ENCODE results near the gene YTHDF1.

The YTHDF1 gene

DNA sequence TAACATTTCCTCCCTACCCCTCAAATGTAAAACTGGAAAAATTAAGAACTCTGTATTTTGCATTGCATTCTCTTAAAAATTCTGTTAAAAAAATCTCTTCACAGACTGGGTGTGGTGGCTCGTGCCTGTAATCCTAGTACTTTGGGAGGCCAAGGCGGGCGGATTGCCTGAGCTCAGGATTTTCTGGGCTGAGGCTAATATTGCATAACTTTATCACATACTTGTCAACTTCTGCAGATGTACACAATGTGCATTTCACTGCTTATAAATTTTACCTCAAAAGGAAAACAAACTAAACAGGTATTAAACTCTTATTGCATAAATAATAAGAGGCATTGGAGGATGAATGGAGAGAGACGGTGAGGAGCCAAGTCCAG lies 21.1 kb downstream of the YTHDF1 start:
- ATAC-seq = no peak
- TF ChIP-seq ZNF8 (CRISPR knock-in tag; IDR thresholded peaks at IDR 0.05) = no peak
- TF ChIP-seq ZNF70 (CRISPR knock-in tag; IDR thresholded peaks at IDR 0.05) = no peak
- no peak for TF ChIP-seq GLIS3 (CRISPR knock-in tag; IDR thresholded peaks at IDR 0.05)
- TF ChIP-seq ARNTL (CRISPR knock-in tag; IDR thresholded peaks at IDR 0.05; ENCODE audit: borderline replicate concordance, low read depth) = no peak
- TF ChIP-seq ZNF565 (CRISPR knock-in tag; conservative IDR thresholded peaks at IDR 0.05; ENCODE audit: low read depth) = no peak
- TF ChIP-seq, protein P1, sequence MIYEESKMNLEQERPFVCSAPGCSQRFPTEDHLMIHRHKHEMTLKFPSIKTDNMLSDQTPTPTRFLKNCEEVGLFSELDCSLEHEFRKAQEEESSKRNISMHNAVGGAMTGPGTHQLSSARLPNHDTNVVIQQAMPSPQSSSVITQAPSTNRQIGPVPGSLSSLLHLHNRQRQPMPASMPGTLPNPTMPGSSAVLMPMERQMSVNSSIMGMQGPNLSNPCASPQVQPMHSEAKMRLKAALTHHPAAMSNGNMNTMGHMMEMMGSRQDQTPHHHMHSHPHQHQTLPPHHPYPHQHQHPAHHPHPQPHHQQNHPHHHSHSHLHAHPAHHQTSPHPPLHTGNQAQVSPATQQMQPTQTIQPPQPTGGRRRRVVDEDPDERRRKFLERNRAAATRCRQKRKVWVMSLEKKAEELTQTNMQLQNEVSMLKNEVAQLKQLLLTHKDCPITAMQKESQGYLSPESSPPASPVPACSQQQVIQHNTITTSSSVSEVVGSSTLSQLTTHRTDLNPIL (CRISPR knock-in tag; IDR thresholded peaks at IDR 0.05; ENCODE audit: low read depth) = no peak
- no peak for TF ChIP-seq TCF4 (CRISPR knock-in tag; IDR thresholded peaks at IDR 0.05; ENCODE audit: borderline replicate concordance)
- TF ChIP-seq ZC3H10 (CRISPR knock-in tag; IDR thresholded peaks at IDR 0.05) = no peak
- no peak for TF ChIP-seq RARB (CRISPR knock-in tag; IDR thresholded peaks at IDR 0.05)
- TF ChIP-seq ZFP3 (CRISPR knock-in tag; IDR thresholded peaks at IDR 0.05) = no peak
- no peak for TF ChIP-seq ZFP30 (CRISPR knock-in tag; IDR thresholded peaks at IDR 0.05)
- no peak for TF ChIP-seq BACH2 (CRISPR knock-in tag; IDR thresholded peaks at IDR 0.05; ENCODE audit: borderline replicate concordance)
- no peak for TF ChIP-seq CSDC2 (CRISPR knock-in tag; IDR thresholded peaks at IDR 0.05)
- TF ChIP-seq TOX (CRISPR knock-in tag; IDR thresholded peaks at IDR 0.05; ENCODE audit: borderline replicate concordance) = no peak
- TF ChIP-seq OSR1 (CRISPR knock-in tag; IDR thresholded peaks at IDR 0.05) = no peak
- TF ChIP-seq, protein P2, sequence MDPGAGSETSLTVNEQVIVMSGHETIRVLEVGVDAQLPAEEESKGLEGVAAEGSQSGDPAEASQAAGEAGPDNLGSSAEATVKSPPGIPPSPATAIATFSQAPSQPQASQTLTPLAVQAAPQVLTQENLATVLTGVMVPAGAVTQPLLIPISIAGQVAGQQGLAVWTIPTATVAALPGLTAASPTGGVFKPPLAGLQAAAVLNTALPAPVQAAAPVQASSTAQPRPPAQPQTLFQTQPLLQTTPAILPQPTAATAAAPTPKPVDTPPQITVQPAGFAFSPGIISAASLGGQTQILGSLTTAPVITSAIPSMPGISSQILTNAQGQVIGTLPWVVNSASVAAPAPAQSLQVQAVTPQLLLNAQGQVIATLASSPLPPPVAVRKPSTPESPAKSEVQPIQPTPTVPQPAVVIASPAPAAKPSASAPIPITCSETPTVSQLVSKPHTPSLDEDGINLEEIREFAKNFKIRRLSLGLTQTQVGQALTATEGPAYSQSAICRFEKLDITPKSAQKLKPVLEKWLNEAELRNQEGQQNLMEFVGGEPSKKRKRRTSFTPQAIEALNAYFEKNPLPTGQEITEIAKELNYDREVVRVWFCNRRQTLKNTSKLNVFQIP (CRISPR knock-in tag; IDR thresholded peaks at IDR 0.05; ENCODE audit: borderline replicate concordance, low read depth) = no peak
- TF ChIP-seq, protein P3, sequence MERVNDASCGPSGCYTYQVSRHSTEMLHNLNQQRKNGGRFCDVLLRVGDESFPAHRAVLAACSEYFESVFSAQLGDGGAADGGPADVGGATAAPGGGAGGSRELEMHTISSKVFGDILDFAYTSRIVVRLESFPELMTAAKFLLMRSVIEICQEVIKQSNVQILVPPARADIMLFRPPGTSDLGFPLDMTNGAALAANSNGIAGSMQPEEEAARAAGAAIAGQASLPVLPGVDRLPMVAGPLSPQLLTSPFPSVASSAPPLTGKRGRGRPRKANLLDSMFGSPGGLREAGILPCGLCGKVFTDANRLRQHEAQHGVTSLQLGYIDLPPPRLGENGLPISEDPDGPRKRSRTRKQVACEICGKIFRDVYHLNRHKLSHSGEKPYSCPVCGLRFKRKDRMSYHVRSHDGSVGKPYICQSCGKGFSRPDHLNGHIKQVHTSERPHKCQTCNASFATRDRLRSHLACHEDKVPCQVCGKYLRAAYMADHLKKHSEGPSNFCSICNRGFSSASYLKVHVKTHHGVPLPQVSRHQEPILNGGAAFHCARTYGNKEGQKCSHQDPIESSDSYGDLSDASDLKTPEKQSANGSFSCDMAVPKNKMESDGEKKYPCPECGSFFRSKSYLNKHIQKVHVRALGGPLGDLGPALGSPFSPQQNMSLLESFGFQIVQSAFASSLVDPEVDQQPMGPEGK (CRISPR knock-in tag; IDR thresholded peaks at IDR 0.05; ENCODE audit: borderline replicate concordance) = no peak
- TF ChIP-seq, protein P4, sequence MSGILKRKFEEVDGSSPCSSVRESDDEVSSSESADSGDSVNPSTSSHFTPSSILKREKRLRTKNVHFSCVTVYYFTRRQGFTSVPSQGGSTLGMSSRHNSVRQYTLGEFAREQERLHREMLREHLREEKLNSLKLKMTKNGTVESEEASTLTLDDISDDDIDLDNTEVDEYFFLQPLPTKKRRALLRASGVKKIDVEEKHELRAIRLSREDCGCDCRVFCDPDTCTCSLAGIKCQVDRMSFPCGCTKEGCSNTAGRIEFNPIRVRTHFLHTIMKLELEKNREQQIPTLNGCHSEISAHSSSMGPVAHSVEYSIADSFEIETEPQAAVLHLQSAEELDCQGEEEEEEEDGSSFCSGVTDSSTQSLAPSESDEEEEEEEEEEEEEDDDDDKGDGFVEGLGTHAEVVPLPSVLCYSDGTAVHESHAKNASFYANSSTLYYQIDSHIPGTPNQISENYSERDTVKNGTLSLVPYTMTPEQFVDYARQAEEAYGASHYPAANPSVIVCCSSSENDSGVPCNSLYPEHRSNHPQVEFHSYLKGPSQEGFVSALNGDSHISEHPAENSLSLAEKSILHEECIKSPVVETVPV (CRISPR knock-in tag; IDR thresholded peaks at IDR 0.05) = no peak
- no peak for TF ChIP-seq ESRRG (CRISPR knock-in tag; IDR thresholded peaks at IDR 0.05)
- no peak for TF ChIP-seq PPARA (CRISPR knock-in tag; IDR thresholded peaks at IDR 0.05; ENCODE audit: borderline replicate concordance)

DNA sequence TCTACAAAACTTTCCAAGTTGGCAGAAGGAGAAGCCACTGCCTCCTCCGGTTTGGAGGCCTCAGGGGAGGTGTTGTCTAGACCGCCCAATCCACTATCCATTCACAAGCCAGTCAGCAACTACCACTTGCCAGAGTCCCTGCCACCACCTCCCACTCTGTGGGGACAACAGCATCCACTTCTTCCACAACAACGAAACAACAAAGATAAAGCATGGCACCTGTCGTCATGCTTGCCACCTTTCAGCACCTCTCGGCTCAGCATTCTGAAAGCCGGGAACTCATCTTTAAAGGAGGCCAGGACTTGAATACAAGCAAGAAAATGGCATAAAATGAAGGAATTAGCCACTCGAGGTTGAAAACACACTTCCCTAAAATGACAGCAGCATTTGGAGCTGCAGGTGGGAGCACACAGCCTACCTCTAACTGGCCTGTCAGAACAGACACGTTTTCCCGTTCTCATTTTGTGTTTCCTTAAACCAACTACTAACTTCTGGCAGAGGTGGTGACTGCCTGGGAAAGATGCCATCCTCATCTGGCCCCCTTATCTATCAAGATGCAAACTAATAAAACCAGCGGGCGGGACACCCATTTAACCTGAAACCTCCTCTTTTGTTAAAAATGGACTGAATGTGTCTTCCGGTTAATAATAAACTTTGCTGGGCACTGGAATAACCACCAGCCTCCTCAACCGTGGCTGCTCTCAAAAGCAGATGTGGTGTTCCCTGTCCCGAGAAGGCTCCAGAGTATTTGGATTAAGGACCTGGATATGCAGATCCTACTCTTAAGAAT lies 21.7 kb downstream of the YTHDF1 start:
- TF ChIP-seq OSR1 (CRISPR knock-in tag; IDR thresholded peaks at IDR 0.05) = no peak
- no peak for TF ChIP-seq BACH2 (CRISPR knock-in tag; IDR thresholded peaks at IDR 0.05; ENCODE audit: borderline replicate concordance)
- no peak for TF ChIP-seq ISL1 (CRISPR knock-in tag; IDR thresholded peaks at IDR 0.05)
- no peak for TF ChIP-seq ARNTL (CRISPR knock-in tag; IDR thresholded peaks at IDR 0.05; ENCODE audit: borderline replicate concordance, low read depth)
- no peak for TF ChIP-seq ZNF565 (CRISPR knock-in tag; conservative IDR thresholded peaks at IDR 0.05; ENCODE audit: low read depth)
- no peak for TF ChIP-seq TOX (CRISPR knock-in tag; IDR thresholded peaks at IDR 0.05; ENCODE audit: borderline replicate concordance)
- TF ChIP-seq SNAI2 (CRISPR knock-in tag; IDR thresholded peaks at IDR 0.05) = no peak
- TF ChIP-seq, protein P5, sequence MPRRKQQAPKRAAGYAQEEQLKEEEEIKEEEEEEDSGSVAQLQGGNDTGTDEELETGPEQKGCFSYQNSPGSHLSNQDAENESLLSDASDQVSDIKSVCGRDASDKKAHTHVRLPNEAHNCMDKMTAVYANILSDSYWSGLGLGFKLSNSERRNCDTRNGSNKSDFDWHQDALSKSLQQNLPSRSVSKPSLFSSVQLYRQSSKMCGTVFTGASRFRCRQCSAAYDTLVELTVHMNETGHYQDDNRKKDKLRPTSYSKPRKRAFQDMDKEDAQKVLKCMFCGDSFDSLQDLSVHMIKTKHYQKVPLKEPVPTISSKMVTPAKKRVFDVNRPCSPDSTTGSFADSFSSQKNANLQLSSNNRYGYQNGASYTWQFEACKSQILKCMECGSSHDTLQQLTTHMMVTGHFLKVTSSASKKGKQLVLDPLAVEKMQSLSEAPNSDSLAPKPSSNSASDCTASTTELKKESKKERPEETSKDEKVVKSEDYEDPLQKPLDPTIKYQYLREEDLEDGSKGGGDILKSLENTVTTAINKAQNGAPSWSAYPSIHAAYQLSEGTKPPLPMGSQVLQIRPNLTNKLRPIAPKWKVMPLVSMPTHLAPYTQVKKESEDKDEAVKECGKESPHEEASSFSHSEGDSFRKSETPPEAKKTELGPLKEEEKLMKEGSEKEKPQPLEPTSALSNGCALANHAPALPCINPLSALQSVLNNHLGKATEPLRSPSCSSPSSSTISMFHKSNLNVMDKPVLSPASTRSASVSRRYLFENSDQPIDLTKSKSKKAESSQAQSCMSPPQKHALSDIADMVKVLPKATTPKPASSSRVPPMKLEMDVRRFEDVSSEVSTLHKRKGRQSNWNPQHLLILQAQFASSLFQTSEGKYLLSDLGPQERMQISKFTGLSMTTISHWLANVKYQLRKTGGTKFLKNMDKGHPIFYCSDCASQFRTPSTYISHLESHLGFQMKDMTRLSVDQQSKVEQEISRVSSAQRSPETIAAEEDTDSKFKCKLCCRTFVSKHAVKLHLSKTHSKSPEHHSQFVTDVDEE (CRISPR knock-in tag; IDR thresholded peaks at IDR 0.05) = no peak
- TF ChIP-seq, protein P1 (CRISPR knock-in tag; IDR thresholded peaks at IDR 0.05; ENCODE audit: low read depth) = no peak
- TF ChIP-seq ZFP30 (CRISPR knock-in tag; IDR thresholded peaks at IDR 0.05) = no peak
- TF ChIP-seq ZNF70 (CRISPR knock-in tag; IDR thresholded peaks at IDR 0.05) = no peak
- no peak for TF ChIP-seq PPARA (CRISPR knock-in tag; IDR thresholded peaks at IDR 0.05; ENCODE audit: borderline replicate concordance)
- TF ChIP-seq ZC3H10 (CRISPR knock-in tag; IDR thresholded peaks at IDR 0.05) = no peak
- TF ChIP-seq ESRRG (CRISPR knock-in tag; IDR thresholded peaks at IDR 0.05) = no peak
- TF ChIP-seq, protein P4 (CRISPR knock-in tag; IDR thresholded peaks at IDR 0.05) = no peak
- no peak for TF ChIP-seq CSDC2 (CRISPR knock-in tag; IDR thresholded peaks at IDR 0.05)
- TF ChIP-seq, protein P3 (CRISPR knock-in tag; IDR thresholded peaks at IDR 0.05; ENCODE audit: borderline replicate concordance) = no peak

More for the DNA sequence above, 21.7 kb downstream of the YTHDF1 start:
- ATAC-seq = no peak
